Psoas muscle (tissue), 8 donors: ENCODE measurements around the gene EIF3I. TPM values are rescaled to one million over a fixed set of nuclear protein-coding genes. Genes with fewer than 3 reads are reported as not detected.

Experiments
- ATAC-seq, 4 donors: fragments of 200-7000 bp; cut with Tn5 transposase; one replicate each; pipeline ENCODE4 v1.9.1; 2020; ENCODE audit warnings: moderate library complexity in 3 of 4, mild to moderate bottlenecking in 2 of 4
- DNase-seq, 2 donors: peaks; one replicate each; pipeline ENCODE4 v3.0.0-alpha.2; 2020
- H3K27ac ChIP-seq: fragments of 200-600 bp; one replicate; pipeline ENCODE4 v1.8.0; 2022
- H3K27me3 ChIP-seq, 3 donors: fragments of 200-600 bp in 1 of 3; one replicate each; pipeline versions ENCODE4 v1.6.1 to v1.8.0; 2013 to 2022; ENCODE audit warnings: low read length in 2 of 3, mild to moderate bottlenecking in 2 of 3, moderate library complexity in 1 of 3; ENCODE audit not compliant: insufficient read depth in 3 of 3
- H3K36me3 ChIP-seq, 2 donors: fragments of 200-600 bp in 1 of 2; one replicate each; pipeline versions ENCODE4 v1.6.1 to v1.8.0; 2013 to 2022; ENCODE audit warnings: low read depth in 1 of 2, mild to moderate bottlenecking in 1 of 2, moderate library complexity in 1 of 2; ENCODE audit not compliant: insufficient read depth in 1 of 2
- H3K4me1 ChIP-seq: fragments of 200-600 bp; one replicate; pipeline ENCODE4 v1.8.0; 2022
- H3K4me3 ChIP-seq: fragments of 200-600 bp; one replicate; pipeline ENCODE4 v1.8.0; 2022; ENCODE audit warnings: mild to moderate bottlenecking
- H3K9me3 ChIP-seq: fragments of 200-600 bp; one replicate; pipeline ENCODE4 v1.8.0; 2022
- CTCF ChIP-seq: fragments of 200-600 bp; IDR thresholded peaks from one replicate; pipeline ENCODE4 v1.8.0; 2022; ENCODE audit warnings: antibody characterized with exemption
- WGBS, 3 donors: extraction: QIAGEN DNeasy Blood & Tissue Kit; methylation state at CpG; one replicate each; pipeline versions ENCODE4 v1.1.6 to v1.1.7; 2013; 5-methylcytosine and 5-hydroxymethylcytosine counted together
- intact Hi-C, 2 donors: fragments of 100-400 bp; cut with DNase I; formaldehyde crosslinking; loops; one replicate each; pipeline versions ENCODE4 v1.11.0 to v1.14.2; 2022
- polyA plus RNA-seq, 3 donors: library from polyadenylated mRNA; stranded (reverse); fragments of 200-250 nt; gene quantifications; one replicate each; pipeline ENCODE4 v1.2.3, GENCODE V29; 2013
- total RNA-seq, 4 donors: library from RNA; stranded (reverse); fragmentation: NEBNext Ultra II Directional in 2 of 4; extraction: Animal tissue kit (Norgen Biotek cat#: 25700) in 2 of 4; gene quantifications; one replicate each; pipeline versions ENCODE4 v1.2.1 to v1.2.4, GENCODE V29; 2021 to 2023
- donor health status: healthy with polysubstance abuse.
- donor health status: DM: no; HTN: no; CAD: no; lungs with moderate emphysema.
- donor health status: Bipolar disorder and iron deficiency.
- donor health status: healthy.
- donor health status: DM: yes; HTN: yes; CAD: no.
- donor health status: DM: no; HTN: no; CAD: no.
- donor health status: DM: no; HTN: no; CAD: no.
- donor health status: DM: yes; HTN: yes; CAD: no.

Gene EIF3I
- total and polyA plus RNA-seq, 7 donors = 174 to 506 (median 238) TPM

GRCh38 chr1:32182060-32182459 is 40.1 kb upstream of the EIF3I start:
- no peak for ATAC-seq
- TF ChIP-seq CTCF = no peak
- H3K4me3 ChIP-seq = peak overlapping the region; percentile 81
- intact Hi-C loops = loop anchor here in 1 of 2 donors (5.0 kb wide), 1 partner anchor 75 kb away; the partner anchor contains the start of gene KPNA6
- WGBS, 3 donors = 82 to 91% (median 85%) methylated on average over 6 of the region's 6 CpGs
- peaks cover 45% of the 10 kb centered on the region for H3K4me1 ChIP-seq
- DNase-seq = no peak
- no peaks in the 10 kb centered on the region for H3K27me3 ChIP-seq
- H3K27ac ChIP-seq = peak overlapping the region; percentile 98
- H3K36me3 ChIP-seq = peaks cover 7 to 61% of the 10 kb centered on the region in 2 donors
- H3K9me3 ChIP-seq = no peaks in the 10 kb centered on the region

- DNase-seq (no peak), ATAC-seq (no peak)
- no peak overlapping the region for H3K4me3 ChIP-seq
- H3K36me3 ChIP-seq = peaks cover 18 to 87% of the 10 kb centered on the region in 2 donors
- H3K9me3 ChIP-seq = no peaks in the 10 kb centered on the region
- peaks cover 38% of the 10 kb centered on the region for H3K4me1 ChIP-seq
- H3K27ac ChIP-seq = no peak overlapping the region
- TF ChIP-seq CTCF = no peak
- H3K27me3 ChIP-seq = no peaks in the 10 kb centered on the region
- intact Hi-C loops = loop anchor here in 1 of 2 donors (5.0 kb wide), 1 partner anchor 77 kb away; the partner anchor contains the start of gene KPNA6
These were observed 37.6 kb upstream of the EIF3I start for GRCh38 chr1:32184650-32185049.

- no peak for ATAC-seq
- Histone ChIP-seq H3K36me3 (peaks cover 23 to 100% of the 10 kb centered on the region in 2 donors), H3K9me3 (no peaks in the 10 kb centered on the region), H3K27me3 (no peaks in the 10 kb centered on the region), H3K27ac (no peak overlapping the region), H3K4me1 (peaks cover 32% of the 10 kb centered on the region), H3K4me3 (no peak overlapping the region)
- 88 to 94% (median 89%) methylated on average over 2 of the region's 2 CpGs for WGBS, 3 donors
- DNase-seq = no peak
- intact Hi-C loops = no loop called here
- no peak for TF ChIP-seq CTCF
These were observed 36.1 kb upstream of the EIF3I start for GRCh38 chr1:32186077-32186476.

- Histone ChIP-seq H3K4me1 (peaks cover 28% of the 10 kb centered on the region), H3K27me3 (no peaks in the 10 kb centered on the region), H3K9me3 (no peaks in the 10 kb centered on the region), H3K27ac (no peak overlapping the region), H3K36me3 (peaks cover 24 to 100% of the 10 kb centered on the region in 2 donors), H3K4me3 (no peak overlapping the region)
- TF ChIP-seq CTCF = no peak
- DNase-seq (no peak), ATAC-seq (no peak)
- 83 to 95% (median 85%) methylated on average over 2 of the region's 2 CpGs for WGBS, 3 donors
- intact Hi-C loops = no loop called here
These were observed 35.7 kb upstream of the EIF3I start for GRCh38 chr1:32186491-32186890.

GRCh38 chr1:32187850-32188249 is 34.4 kb upstream of the EIF3I start:
- H3K9me3 ChIP-seq = no peaks in the 10 kb centered on the region
- no peaks in the 10 kb centered on the region for H3K27me3 ChIP-seq
- DNase-seq = no peak
- H3K27ac ChIP-seq = no peak overlapping the region
- peaks cover 25 to 100% of the 10 kb centered on the region in 2 donors for H3K36me3 ChIP-seq
- 97 to 98% (median 98%) methylated on average over 9 of the region's 9 CpGs for WGBS, 3 donors
- intact Hi-C loops = no loop called here
- no peak for ATAC-seq
- TF ChIP-seq CTCF = no peak
- H3K4me1 ChIP-seq = peaks cover 17% of the 10 kb centered on the region
- no peak overlapping the region for H3K4me3 ChIP-seq
